Vagina (tissue), 2 donors: Measurements from ENCODE around the gene FAM3B. TPM values are rescaled to one million over a fixed set of nuclear protein-coding genes. Genes with fewer than 3 reads are reported as not detected.

Experiments used
- DNase-seq, 2 donors: peaks; one replicate each; pipeline ENCODE4 v3.0.0-alpha.2; 2017; ENCODE audit errors: extremely low spot score in 2 of 2
- H3K27ac ChIP-seq: fragments of 200-600 bp; sonication (generic); one replicate; pipeline ENCODE4 v1.5.1; 2019
- H3K27me3 ChIP-seq: fragments of 200-600 bp; sonication (generic); one replicate; pipeline ENCODE4 v1.5.1; 2019
- H3K36me3 ChIP-seq, 2 donors: fragments of 200-600 bp; sonication (generic); one replicate each; pipeline ENCODE4 v1.5.1; 2017 to 2019
- H3K4me1 ChIP-seq: fragments of 200-600 bp; sonication (generic); one replicate; pipeline ENCODE4 v1.5.1; 2019
- H3K4me3 ChIP-seq, 2 donors: fragments of 200-600 bp; sonication (generic); 1 replicate in 1 of 2; 2 replicates in 1 of 2; pipeline ENCODE4 v1.5.1; 2016 to 2019
- H3K9me3 ChIP-seq: fragments of 200-600 bp; sonication (generic); one replicate; pipeline ENCODE4 v1.5.1; 2019
- POLR2A ChIP-seq, 2 donors: fragments of 450-650 bp; IDR thresholded peaks; one replicate each; pipeline ENCODE4 v1.6.1; 2017; ENCODE audit warnings: antibody characterized with exemption in 2 of 2, mild to moderate bottlenecking in 2 of 2, moderate library complexity in 2 of 2
- POLR2AphosphoS5 ChIP-seq, 2 donors: sonication (generic); formaldehyde crosslinking; IDR thresholded peaks; one replicate each; pipeline ENCODE4 v1.9.0; 2017; ENCODE audit warnings: antibody characterized with exemption in 2 of 2, mild to moderate bottlenecking in 2 of 2, low read depth in 1 of 2; ENCODE audit not compliant: insufficient read depth in 1 of 2
- intact Hi-C: fragments of 100-400 bp; cut with DNase I; formaldehyde crosslinking; loops from one replicate; pipeline ENCODE4 v1.15.1; 2023
- total RNA-seq: library from RNA; depleted of rRNA; stranded (reverse); fragments of >200 nt; gene quantifications from one replicate; pipeline ENCODE4 v1.2.3, GENCODE V29; 2016
- TF ChIP-seq, protein P1 (sequence below), 3 experiments: fragments of 450-650 bp in 2 of 3; fragments of 200-600 bp in 1 of 3; sonication (generic) in 1 of 3; IDR thresholded peaks; one replicate each; pipeline ENCODE4 v1.5.1; 2017 to 2019; ENCODE audit warnings: antibody characterized with exemption in 3 of 3, mild to moderate bottlenecking in 2 of 3, moderate library complexity in 2 of 3

The FAM3B gene
- total RNA-seq, 1 donor from 2014 or later, result 2.9 TPM

DNA sequence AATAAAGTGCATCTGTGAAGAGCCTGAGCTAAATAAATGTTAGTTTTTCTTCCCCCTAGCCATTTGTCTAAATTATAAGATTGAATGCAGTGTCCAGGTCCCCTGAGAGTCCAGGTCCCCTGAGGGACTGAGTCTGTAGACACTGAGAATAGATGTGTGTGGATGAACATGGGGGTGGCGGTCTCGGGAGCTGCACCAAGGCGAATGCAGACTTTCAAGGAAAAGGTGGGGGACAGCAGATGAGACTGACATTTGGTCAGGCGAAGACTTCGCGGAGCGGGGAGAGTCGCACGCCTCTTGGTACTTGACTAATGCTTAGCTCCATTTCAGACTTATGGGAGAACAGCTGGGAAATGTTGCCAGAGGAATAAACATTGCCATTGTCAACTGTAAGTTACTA, 27.5 kb downstream of the FAM3B start:
- Histone ChIP-seq H3K9me3 (no peaks in the 10 kb centered on the region), H3K4me3 (no peak overlapping the region), H3K27ac (no peak overlapping the region), H3K36me3 (no peaks in the 10 kb centered on the region), H3K27me3 (no peaks in the 10 kb centered on the region), H3K4me1 (no peaks in the 10 kb centered on the region)
- intact Hi-C loops, result no loop called here
- no peak for DNase-seq
- TF ChIP-seq POLR2AphosphoS5 (IDR thresholded peaks at IDR 0.05; ENCODE audit: insufficient read depth in 1 of 2, low read depth in 1 of 2), result no peak
- TF ChIP-seq, protein P1, sequence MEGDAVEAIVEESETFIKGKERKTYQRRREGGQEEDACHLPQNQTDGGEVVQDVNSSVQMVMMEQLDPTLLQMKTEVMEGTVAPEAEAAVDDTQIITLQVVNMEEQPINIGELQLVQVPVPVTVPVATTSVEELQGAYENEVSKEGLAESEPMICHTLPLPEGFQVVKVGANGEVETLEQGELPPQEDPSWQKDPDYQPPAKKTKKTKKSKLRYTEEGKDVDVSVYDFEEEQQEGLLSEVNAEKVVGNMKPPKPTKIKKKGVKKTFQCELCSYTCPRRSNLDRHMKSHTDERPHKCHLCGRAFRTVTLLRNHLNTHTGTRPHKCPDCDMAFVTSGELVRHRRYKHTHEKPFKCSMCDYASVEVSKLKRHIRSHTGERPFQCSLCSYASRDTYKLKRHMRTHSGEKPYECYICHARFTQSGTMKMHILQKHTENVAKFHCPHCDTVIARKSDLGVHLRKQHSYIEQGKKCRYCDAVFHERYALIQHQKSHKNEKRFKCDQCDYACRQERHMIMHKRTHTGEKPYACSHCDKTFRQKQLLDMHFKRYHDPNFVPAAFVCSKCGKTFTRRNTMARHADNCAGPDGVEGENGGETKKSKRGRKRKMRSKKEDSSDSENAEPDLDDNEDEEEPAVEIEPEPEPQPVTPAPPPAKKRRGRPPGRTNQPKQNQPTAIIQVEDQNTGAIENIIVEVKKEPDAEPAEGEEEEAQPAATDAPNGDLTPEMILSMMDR (IDR thresholded peaks at IDR 0.05), result no peak
- TF ChIP-seq POLR2A (IDR thresholded peaks at IDR 0.05), result no peak

DNA sequence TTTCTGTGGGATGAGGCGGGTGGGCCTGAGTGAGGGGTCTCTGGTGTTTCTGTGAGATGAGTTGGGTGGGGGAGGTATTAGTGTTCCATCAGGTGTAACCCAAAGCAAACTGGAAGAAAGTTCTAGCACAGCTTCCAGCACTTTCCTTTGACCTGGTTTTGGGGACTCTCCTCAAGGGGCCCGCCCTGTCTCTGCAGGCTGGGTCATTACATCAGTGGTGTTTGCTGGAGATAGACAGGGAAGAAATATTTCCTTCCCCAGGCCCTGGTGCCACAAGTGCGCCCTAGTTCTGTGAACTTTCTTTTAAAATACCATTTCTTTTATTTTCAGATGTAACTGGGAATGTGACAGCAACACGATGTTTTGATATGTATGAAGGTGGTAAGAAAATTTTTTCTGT, 28.8 kb downstream of the FAM3B start:
- TF ChIP-seq POLR2A (IDR thresholded peaks at IDR 0.05) (no peak), POLR2AphosphoS5 (IDR thresholded peaks at IDR 0.05; ENCODE audit: insufficient read depth in 1 of 2, low read depth in 1 of 2) (no peak)
- TF ChIP-seq, protein P1 (IDR thresholded peaks at IDR 0.05), result no peak
- Histone ChIP-seq H3K4me3 (no peak overlapping the region), H3K27ac (no peak overlapping the region), H3K9me3 (no peaks in the 10 kb centered on the region), H3K4me1 (no peaks in the 10 kb centered on the region), H3K36me3 (no peaks in the 10 kb centered on the region), H3K27me3 (no peaks in the 10 kb centered on the region)
- intact Hi-C loops, result no loop called here
- DNase-seq, result no peak

DNA sequence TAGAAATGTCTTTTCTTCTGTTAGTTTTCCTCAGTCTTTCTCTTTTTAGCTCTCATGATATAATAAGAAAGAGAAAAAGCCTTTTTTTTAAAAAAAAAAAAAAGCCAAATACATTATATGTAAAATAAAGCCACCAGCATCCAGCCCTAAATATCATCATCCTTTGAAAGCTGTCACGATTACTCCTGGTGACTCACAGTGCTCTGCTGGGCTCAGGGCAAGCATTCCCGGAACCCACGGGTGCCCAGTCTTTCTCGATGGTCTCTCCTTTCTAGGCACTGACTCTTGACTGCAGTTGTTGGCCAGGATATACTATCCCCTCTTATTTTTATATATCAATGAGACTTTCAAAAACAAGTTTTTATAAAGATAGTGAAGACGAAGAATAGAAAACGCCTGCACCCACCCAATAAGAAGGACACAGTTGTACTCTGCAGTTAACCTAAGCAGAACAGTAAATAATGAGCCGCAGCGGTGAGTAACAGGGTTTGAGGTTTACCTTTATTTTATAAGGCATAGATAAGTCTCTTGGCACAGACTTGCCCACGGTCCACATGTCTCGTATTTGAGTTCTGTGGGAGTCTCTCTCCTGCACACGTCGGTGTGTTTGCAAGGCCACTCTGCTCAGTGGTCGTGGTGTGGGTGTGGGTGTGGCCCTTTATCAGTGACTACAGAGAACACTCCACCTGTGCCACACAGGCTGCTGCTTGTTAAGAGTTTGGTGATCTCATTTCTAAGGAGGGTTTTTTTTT, 29.5 kb downstream of the FAM3B start:
- no peak for DNase-seq
- intact Hi-C loops, result no loop called here
- no peaks in the 10 kb centered on the region for H3K4me1 ChIP-seq
- no peaks in the 10 kb centered on the region for H3K36me3 ChIP-seq
- no peak overlapping the region for H3K27ac ChIP-seq
- H3K27me3 ChIP-seq, result no peaks in the 10 kb centered on the region
- no peaks in the 10 kb centered on the region for H3K9me3 ChIP-seq
- H3K4me3 ChIP-seq, result no peak overlapping the region
- TF ChIP-seq, protein P1 (IDR thresholded peaks at IDR 0.05), result no peak
- no peak for TF ChIP-seq POLR2A (IDR thresholded peaks at IDR 0.05)
- no peak for TF ChIP-seq POLR2AphosphoS5 (IDR thresholded peaks at IDR 0.05; ENCODE audit: insufficient read depth in 1 of 2, low read depth in 1 of 2)

DNA sequence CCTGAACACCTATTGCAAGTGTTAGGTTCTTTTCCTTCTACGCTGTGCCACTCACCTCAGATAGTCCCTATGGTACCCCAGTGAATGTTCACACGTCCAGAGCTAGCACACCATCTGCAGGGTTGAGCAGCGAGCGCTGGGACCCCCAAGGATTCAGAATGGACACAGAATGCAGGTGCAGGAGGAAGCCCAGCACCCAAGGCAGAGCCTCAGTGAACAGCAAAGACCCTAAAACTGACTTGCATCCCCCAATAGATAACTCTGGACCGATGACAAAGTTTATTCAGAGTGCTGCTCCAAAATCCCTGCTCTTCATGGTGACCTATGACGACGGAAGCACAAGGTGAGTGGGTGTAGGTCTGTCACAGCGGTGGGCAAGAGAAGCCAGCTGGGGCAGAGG, 30.2 kb downstream of the FAM3B start:
- no peak for DNase-seq
- no peak overlapping the region for H3K27ac ChIP-seq
- H3K4me1 ChIP-seq, result no peaks in the 10 kb centered on the region
- H3K36me3 ChIP-seq, result no peaks in the 10 kb centered on the region
- intact Hi-C loops, result no loop called here
- no peaks in the 10 kb centered on the region for H3K27me3 ChIP-seq
- TF ChIP-seq, protein P1 (IDR thresholded peaks at IDR 0.05), result no peak
- TF ChIP-seq POLR2A (IDR thresholded peaks at IDR 0.05) (no peak), POLR2AphosphoS5 (IDR thresholded peaks at IDR 0.05; ENCODE audit: insufficient read depth in 1 of 2, low read depth in 1 of 2) (no peak)
- no peaks in the 10 kb centered on the region for H3K9me3 ChIP-seq
- no peak overlapping the region for H3K4me3 ChIP-seq

DNA sequence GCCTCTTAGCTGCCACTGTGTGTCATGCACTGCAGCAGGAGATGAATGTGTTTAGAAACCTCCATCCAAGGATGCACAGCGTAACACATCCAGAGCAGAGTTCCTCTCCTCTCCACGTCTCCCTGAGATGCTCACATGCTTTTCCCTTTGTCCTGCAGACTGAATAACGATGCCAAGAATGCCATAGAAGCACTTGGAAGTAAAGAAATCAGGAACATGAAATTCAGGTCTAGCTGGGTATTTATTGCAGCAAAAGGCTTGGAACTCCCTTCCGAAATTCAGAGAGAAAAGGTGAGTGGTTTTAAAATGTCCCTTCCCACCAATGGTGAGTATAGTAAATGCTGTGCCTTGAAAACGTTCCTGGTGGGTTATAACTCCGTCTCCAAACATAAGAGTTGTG, 31.8 kb downstream of the FAM3B start:
- H3K9me3 ChIP-seq, result no peaks in the 10 kb centered on the region
- no peak for TF ChIP-seq POLR2AphosphoS5 (IDR thresholded peaks at IDR 0.05; ENCODE audit: insufficient read depth in 1 of 2, low read depth in 1 of 2)
- no peak for TF ChIP-seq POLR2A (IDR thresholded peaks at IDR 0.05)
- TF ChIP-seq, protein P1 (IDR thresholded peaks at IDR 0.05), result no peak

More for the DNA sequence above, 31.8 kb downstream of the FAM3B start:
- DNase-seq, result no peak
- H3K4me1 ChIP-seq, result no peaks in the 10 kb centered on the region
- H3K27me3 ChIP-seq, result no peaks in the 10 kb centered on the region
- no peak overlapping the region for H3K27ac ChIP-seq
- H3K36me3 ChIP-seq, result no peaks in the 10 kb centered on the region
- no peak overlapping the region for H3K4me3 ChIP-seq
- intact Hi-C loops, result no loop called here
